Measurements from ENCODE around the gene NPBWR2. TPM values are rescaled to one million over a fixed set of nuclear protein-coding genes. Genes with fewer than 3 reads are reported as not detected.
A peak's percentile ranks its signal among the peaks of the same experiment; 100 is the strongest.

Gene NPBWR2
- total RNA-seq, result not detected in 2 replicates

- no peaks in the 10 kb centered on the region for H3K36me3 Mint-ChIP-seq (ENCODE audit: low read depth)
- H3K27me3 Mint-ChIP-seq, result peaks cover 17% of the 10 kb centered on the region
- no peaks in the 10 kb centered on the region for H3K4me1 Mint-ChIP-seq
- peak; percentile 70 for DNase-seq
- H3K27ac Mint-ChIP-seq, result no peak within 1 kb of the TSS
- H3K4me3 Mint-ChIP-seq, result no peak within 1 kb of the TSS
- no peaks in the 10 kb centered on the region for H3K9me3 Mint-ChIP-seq
- intact Hi-C loops (cut with micrococcal nuclease), result no loop called here
Observed at GRCh38 chr20:64106981-64107735, at the start of gene NPBWR2. Gene NPBWR2 (minus strand): TSS chr20:64107565. CDS start chr20:64106831, 734 bp downstream.

- Mint-ChIP-seq H3K4me3 (no peak overlapping the region), H3K9me3 (no peaks in the 10 kb centered on the region), H3K4me1 (no peaks in the 10 kb centered on the region), H3K27ac (no peak overlapping the region), H3K36me3 (ENCODE audit: low read depth) (no peaks in the 10 kb centered on the region), H3K27me3 (peaks cover 6% of the 10 kb centered on the region)
- no peak for DNase-seq
- intact Hi-C loops (cut with micrococcal nuclease), result no loop called here
Observed at GRCh38 chr20:64156136-64156885, 48.9 kb upstream of the NPBWR2 start.

GRCh38 chr20:64155258-64156135 is 48.1 kb upstream of the NPBWR2 start:
- Mint-ChIP-seq H3K27ac (no peak overlapping the region), H3K27me3 (no peaks in the 10 kb centered on the region), H3K36me3 (ENCODE audit: low read depth) (no peaks in the 10 kb centered on the region), H3K9me3 (no peaks in the 10 kb centered on the region), H3K4me1 (no peaks in the 10 kb centered on the region), H3K4me3 (no peak overlapping the region)
- intact Hi-C loops (cut with micrococcal nuclease), result no loop called here
- DNase-seq, result no peak

GRCh38 chr20:64154590-64155257 is 47.4 kb upstream of the NPBWR2 start:
- no peak for DNase-seq
- Mint-ChIP-seq H3K27ac (no peak overlapping the region), H3K9me3 (no peaks in the 10 kb centered on the region), H3K36me3 (ENCODE audit: low read depth) (no peaks in the 10 kb centered on the region), H3K27me3 (no peaks in the 10 kb centered on the region), H3K4me1 (no peaks in the 10 kb centered on the region), H3K4me3 (no peak overlapping the region)
- intact Hi-C loops (cut with micrococcal nuclease), result no loop called here

- no peak overlapping the region for H3K27ac Mint-ChIP-seq
- no peak overlapping the region for H3K4me3 Mint-ChIP-seq
- intact Hi-C loops (cut with micrococcal nuclease), result no loop called here
- DNase-seq, result no peak
- H3K27me3 Mint-ChIP-seq, result no peaks in the 10 kb centered on the region
- no peaks in the 10 kb centered on the region for H3K4me1 Mint-ChIP-seq
- H3K9me3 Mint-ChIP-seq, result no peaks in the 10 kb centered on the region
- no peaks in the 10 kb centered on the region for H3K36me3 Mint-ChIP-seq (ENCODE audit: low read depth)
Observed at GRCh38 chr20:64153861-64154589, 46.7 kb upstream of the NPBWR2 start.

GRCh38 chr20:64153410-64153809 is 46.0 kb upstream of the NPBWR2 start:
- H3K27me3 Mint-ChIP-seq, result no peaks in the 10 kb centered on the region
- H3K27ac Mint-ChIP-seq, result no peak overlapping the region
- intact Hi-C loops (cut with micrococcal nuclease), result no loop called here
- no peaks in the 10 kb centered on the region for H3K9me3 Mint-ChIP-seq
- no peak for DNase-seq
- no peaks in the 10 kb centered on the region for H3K4me1 Mint-ChIP-seq
- no peak overlapping the region for H3K4me3 Mint-ChIP-seq
- no peaks in the 10 kb centered on the region for H3K36me3 Mint-ChIP-seq (ENCODE audit: low read depth)

GRCh38 chr20:64152906-64153305 is 45.5 kb upstream of the NPBWR2 start:
- no peaks in the 10 kb centered on the region for H3K9me3 Mint-ChIP-seq
- no peaks in the 10 kb centered on the region for H3K36me3 Mint-ChIP-seq (ENCODE audit: low read depth)
- no peak for DNase-seq
- H3K27me3 Mint-ChIP-seq, result no peaks in the 10 kb centered on the region
- no peaks in the 10 kb centered on the region for H3K4me1 Mint-ChIP-seq
- intact Hi-C loops (cut with micrococcal nuclease), result no loop called here
- H3K27ac Mint-ChIP-seq, result no peak overlapping the region
- H3K4me3 Mint-ChIP-seq, result no peak overlapping the region

- DNase-seq, result no peak
- Mint-ChIP-seq H3K4me3 (no peak overlapping the region), H3K4me1 (no peaks in the 10 kb centered on the region), H3K9me3 (no peaks in the 10 kb centered on the region), H3K27ac (no peak overlapping the region), H3K36me3 (ENCODE audit: low read depth) (no peaks in the 10 kb centered on the region), H3K27me3 (no peaks in the 10 kb centered on the region)
- intact Hi-C loops (cut with micrococcal nuclease), result no loop called here
Observed at GRCh38 chr20:64151633-64152530, 44.5 kb upstream of the NPBWR2 start.

- H3K4me1 Mint-ChIP-seq, result no peaks in the 10 kb centered on the region
- DNase-seq, result no peak
- H3K9me3 Mint-ChIP-seq, result no peaks in the 10 kb centered on the region
- no peak overlapping the region for H3K27ac Mint-ChIP-seq
- H3K4me3 Mint-ChIP-seq, result no peak overlapping the region
- H3K36me3 Mint-ChIP-seq (ENCODE audit: low read depth), result no peaks in the 10 kb centered on the region
- intact Hi-C loops (cut with micrococcal nuclease), result no loop called here
- no peaks in the 10 kb centered on the region for H3K27me3 Mint-ChIP-seq
Observed at GRCh38 chr20:64150756-64151632, 43.6 kb upstream of the NPBWR2 start.

- no peaks in the 10 kb centered on the region for H3K27me3 Mint-ChIP-seq
- DNase-seq, result no peak
- H3K9me3 Mint-ChIP-seq, result no peaks in the 10 kb centered on the region
- H3K4me3 Mint-ChIP-seq, result no peak overlapping the region
- H3K36me3 Mint-ChIP-seq (ENCODE audit: low read depth), result no peaks in the 10 kb centered on the region
- H3K4me1 Mint-ChIP-seq, result no peaks in the 10 kb centered on the region
- H3K27ac Mint-ChIP-seq, result no peak overlapping the region
- intact Hi-C loops (cut with micrococcal nuclease), result no loop called here
Observed at GRCh38 chr20:64149809-64150560, 42.6 kb upstream of the NPBWR2 start.

- intact Hi-C loops (cut with micrococcal nuclease), result no loop called here
Observed at GRCh38 chr20:64149141-64149540, 41.8 kb upstream of the NPBWR2 start.

More at GRCh38 chr20:64149141-64149540, 41.8 kb upstream of the NPBWR2 start:
- Mint-ChIP-seq H3K27ac (no peak overlapping the region), H3K4me1 (no peaks in the 10 kb centered on the region), H3K36me3 (ENCODE audit: low read depth) (no peaks in the 10 kb centered on the region), H3K27me3 (no peaks in the 10 kb centered on the region), H3K4me3 (no peak overlapping the region), H3K9me3 (peaks cover 3% of the 10 kb centered on the region)
- no peak for DNase-seq

Measured in activated CD4-positive, alpha-beta T cell treated with anti-CD3 and anti-CD28 coated beads, Interleukin-2, amount 10 ng/mL, durations not matched to agents 24 days and 14 days (primary cell).